ENCODE data around the gene ISCU.

DNA sequence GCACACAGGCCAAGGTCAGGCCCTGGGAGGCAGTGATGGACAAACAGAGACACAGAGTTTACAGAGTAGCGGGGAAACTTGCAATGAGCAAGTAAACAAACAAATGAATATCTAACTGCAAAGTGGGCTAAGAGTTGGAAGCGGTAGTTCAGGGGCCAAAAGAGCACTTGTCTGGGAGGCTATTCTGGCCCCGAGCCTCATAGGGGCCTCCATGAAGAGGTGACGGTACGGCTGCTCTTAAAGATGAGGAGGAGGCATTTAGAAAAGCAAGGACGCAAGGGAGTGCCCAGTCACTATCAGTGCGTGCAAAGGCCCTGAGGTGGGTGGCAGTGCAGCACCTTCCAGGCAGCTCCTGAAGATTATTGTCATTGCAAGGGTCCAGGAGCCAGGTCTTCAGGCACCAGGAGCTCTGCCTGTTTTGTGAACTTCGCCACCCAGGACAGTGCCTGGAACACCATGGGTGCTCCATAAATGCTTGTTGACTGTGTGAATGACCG is 39.9 kb downstream of the ISCU start:
- no peak for TF ChIP-seq FOXP2 (optimal IDR thresholded peaks at IDR 0.05; ENCODE audit: control extremely low read depth, extremely low read length, insufficient read depth)
- TF ChIP-seq POLR2AphosphoS5 (IDR thresholded peaks at IDR 0.05; ENCODE audit: borderline replicate concordance, low read depth, low read length) = no peak

Measured in SK-N-MC (cell line).